GM18868 (cell line): ENCODE measurements around the gene BICC1.

ENCODE experiments used
- ATAC-seq: cut with Tn5 transposase; IDR thresholded peaks from one replicate; pipeline ENCODE4 v1.9.1; 2021; ENCODE audit warnings: mild to moderate bottlenecking, moderate library complexity; ENCODE audit not compliant: unreplicated experiment

The BICC1 gene

GRCh38 chr10:58698777-58699356 lies 186.2 kb downstream of the BICC1 start:
- no peak for ATAC-seq

DNA sequence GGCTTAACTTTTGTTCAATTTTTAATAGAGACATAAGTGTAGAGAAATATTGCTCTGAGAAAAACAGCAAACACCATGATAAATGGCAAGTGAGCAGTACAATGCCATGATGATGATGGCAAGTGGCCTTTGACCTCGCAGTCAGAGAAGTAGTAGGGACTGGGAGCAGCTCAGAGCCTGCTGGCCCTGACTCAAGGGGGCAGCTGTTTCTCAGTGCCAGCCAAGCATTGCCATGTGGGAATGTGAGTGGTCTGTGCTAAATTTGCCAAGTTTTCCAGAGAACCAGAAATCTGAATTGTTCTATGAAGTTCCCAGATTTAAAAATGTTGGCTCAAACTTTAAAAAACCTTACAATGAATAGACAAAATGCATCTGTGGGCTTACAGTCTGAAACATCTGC lies 187.9 kb downstream of the BICC1 start:
- no peak for ATAC-seq

GRCh38 chr10:58701405-58702135 lies 188.9 kb downstream of the BICC1 start:
- ATAC-seq: no peak

- ATAC-seq: no peak
Measured at GRCh38 chr10:58704226-58704625, 191.6 kb downstream of the BICC1 start.

- ATAC-seq: no peak
Measured at GRCh38 chr10:58704671-58705141, 192.0 kb downstream of the BICC1 start.

GRCh38 chr10:58706836-58707235 lies 194.2 kb downstream of the BICC1 start:
- no peak for ATAC-seq

DNA sequence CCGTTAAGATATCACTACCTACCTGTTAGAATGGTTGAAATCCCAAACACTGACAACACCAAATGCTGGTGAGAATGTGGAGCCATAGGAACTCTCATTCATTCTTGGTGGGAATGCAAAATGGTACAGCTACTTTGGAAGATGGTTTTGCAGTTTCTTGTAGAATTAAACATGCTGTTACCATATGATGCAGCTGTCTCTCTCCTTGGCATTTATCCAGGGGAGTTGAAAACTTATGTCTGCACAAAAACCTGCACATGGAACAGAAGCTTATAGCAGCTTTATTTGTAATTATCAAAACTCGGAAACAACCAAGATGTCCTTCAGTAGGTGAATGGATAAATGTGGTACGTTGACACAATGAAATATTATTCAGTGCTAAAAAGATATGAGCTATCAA lies 199.5 kb downstream of the BICC1 start:
- ATAC-seq: no peak

GRCh38 chr10:58712982-58713381 lies 200.3 kb downstream of the BICC1 start:
- ATAC-seq: no peak

GRCh38 chr10:58714409-58714808 lies 201.7 kb downstream of the BICC1 start:
- ATAC-seq: no peak

GRCh38 chr10:58715061-58715460 lies 202.4 kb downstream of the BICC1 start:
- ATAC-seq: no peak

DNA sequence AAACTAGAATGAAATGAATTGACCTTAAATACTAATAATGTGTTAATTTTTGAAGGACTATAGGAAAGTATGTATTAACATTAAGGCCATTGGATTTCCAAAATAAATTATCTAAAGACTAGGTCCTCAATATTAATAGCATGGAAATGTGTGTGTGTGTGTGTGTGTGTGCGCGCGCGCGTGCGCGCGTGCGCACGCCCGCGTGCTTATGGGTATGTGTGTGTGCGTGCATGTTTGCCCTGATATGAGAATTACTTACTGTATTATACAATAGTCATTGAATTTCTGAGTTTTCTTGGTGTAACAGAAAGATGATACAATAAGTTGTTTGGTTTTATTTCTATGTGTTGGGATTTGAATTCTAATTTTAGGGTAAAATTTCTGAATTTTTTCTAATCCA lies 205.9 kb downstream of the BICC1 start:
- no peak for ATAC-seq

- no peak for ATAC-seq
Measured at GRCh38 chr10:58721601-58722281, 209.1 kb downstream of the BICC1 start.

DNA sequence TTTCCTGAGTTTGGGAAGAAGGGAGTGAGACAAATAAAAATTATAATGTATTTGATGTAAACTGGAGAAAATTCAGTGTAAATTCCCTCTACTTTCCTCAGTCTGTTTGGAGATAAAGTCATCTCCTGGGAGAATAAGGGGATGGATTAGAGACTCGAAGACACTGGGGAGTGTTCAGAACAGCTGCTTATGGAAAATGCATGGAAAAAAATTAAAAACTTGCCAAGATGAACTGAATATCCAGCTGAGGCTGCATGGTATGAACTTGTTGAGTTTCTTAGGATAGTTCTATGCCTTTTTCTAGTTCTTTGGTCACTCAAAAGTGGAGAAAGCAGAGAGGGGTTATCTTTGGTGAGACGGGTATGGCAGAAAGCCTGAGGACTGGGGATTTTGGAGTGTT lies 210.5 kb downstream of the BICC1 start:
- no peak for ATAC-seq

- no peak for ATAC-seq
Measured at GRCh38 chr10:58723966-58724365, 211.3 kb downstream of the BICC1 start.

DNA sequence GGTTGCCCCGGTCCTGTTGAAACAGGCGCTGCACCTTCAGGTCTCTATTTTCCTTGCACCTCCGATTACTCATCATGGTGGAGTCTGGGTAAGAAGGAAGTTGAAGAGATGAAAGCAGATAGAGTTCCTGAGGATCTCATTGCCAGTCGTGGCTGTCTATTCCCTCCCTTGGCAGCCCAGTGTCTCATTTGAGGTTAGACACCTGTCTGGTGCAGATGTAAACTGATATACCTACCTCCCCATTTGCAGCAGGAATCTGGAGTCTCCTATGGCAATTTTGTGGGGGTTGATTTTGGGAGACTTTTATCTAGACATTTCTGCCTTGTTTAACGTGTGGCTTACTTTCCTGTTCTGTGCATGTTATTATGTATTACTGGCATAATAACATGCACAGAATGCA lies 212.1 kb downstream of the BICC1 start:
- no peak for ATAC-seq

DNA sequence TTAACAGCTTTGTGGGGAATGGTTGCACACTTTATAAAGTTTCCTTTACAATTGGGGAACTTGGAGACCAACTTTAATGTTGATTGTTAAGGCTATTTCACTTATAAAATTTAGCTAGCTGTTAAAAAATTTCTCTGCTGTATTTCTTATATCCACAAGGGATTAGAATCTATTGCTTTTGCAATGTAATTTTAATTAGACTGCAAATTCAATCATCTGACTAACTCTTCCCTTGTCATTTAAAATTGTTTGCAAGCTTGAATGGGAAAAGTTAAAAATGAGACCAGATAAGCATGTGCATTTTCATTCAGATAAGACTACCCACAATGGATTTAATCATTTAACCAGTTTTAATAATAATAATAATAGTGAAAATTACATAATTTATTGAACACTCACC lies 213.2 kb downstream of the BICC1 start:
- no peak for ATAC-seq

DNA sequence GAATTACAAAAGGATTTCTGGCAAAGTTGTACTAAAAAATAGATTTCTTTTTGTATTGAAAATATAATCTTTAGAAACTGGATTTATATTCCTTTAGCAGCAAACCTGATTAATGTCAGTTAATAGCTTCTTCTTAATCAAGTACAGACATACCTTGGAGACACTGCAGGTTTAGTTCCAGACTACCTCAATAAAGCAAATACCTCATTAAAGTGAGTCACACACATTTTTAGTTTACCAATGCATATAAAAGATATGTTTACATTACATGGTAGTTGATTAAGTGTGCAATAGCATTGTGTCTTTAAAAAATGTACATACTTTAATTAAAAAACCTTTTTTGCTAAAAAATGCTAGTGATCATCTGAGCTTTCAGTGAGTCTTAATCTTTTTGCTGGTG lies 215.0 kb downstream of the BICC1 start:
- ATAC-seq: no peak

DNA sequence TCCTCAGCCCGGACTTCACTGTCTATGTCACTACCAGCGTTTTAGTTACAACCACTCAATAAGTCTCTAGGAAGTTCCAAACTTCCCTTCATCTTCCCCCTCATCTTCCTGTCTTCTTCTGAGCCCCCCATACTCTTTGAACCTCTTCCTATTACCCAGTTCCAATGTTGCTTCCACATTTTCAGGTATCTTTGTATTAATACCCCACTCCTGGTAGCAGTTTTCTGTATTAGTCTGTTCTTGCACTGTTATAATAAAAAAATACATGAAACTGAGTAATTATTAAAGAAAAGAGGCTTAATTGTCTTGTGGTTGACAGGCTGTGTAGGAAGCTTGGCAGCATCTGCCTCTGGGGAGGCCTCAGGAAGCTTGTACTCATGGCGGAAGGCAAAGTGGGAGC lies 218.6 kb downstream of the BICC1 start:
- ATAC-seq: no peak

GRCh38 chr10:58733436-58733835 lies 220.8 kb downstream of the BICC1 start:
- no peak for ATAC-seq

GRCh38 chr10:58734116-58734515 lies 221.4 kb downstream of the BICC1 start:
- ATAC-seq: no peak

GRCh38 chr10:58734664-58735063 lies 222.0 kb downstream of the BICC1 start:
- no peak for ATAC-seq

- ATAC-seq: no peak
Measured at GRCh38 chr10:58735087-58735486, 222.4 kb downstream of the BICC1 start.
